H1 (cell line): ENCODE data around the gene LHFPL6. TPM values are rescaled to one million over a fixed set of nuclear protein-coding genes. Genes with fewer than 3 reads are reported as not detected.

ENCODE experiments used
- CTCF ChIA-PET: fragments of 300-600 bp; sonication (Branson Sonifier 250); formaldehyde crosslinking; loops from one replicate; lab custom pipeline; 2021; ENCODE audit not compliant: partially characterized antibody; lab: Charles Lee
- POLR2A ChIA-PET: fragments of 300-600 bp; sonication (Branson Sonifier 250); formaldehyde crosslinking; loops from one replicate; lab custom pipeline; 2021; ENCODE audit warnings: inconsistent platforms; ENCODE audit not compliant: partially characterized antibody; lab: Charles Lee
- DNase-seq, 2 experiments: peaks; one replicate each; pipeline versions ENCODE4 v3.0.0 to v3.0.0-alpha.2; 2010 to 2022; ENCODE audit warnings: low spot score in 2 of 2, low read depth in 1 of 2, mixed read lengths in 1 of 2
- FAIRE-seq: peaks from 2 replicates; lab custom pipeline; 2011; peaks lifted over from hg19 to GRCh38; lab: Jason Lieb, UNC
- H2AFZ ChIP-seq: 2 replicates; pipeline ENCODE4 v1.8.1; 2012; ENCODE audit warnings: low read length, inconsistent platforms
- H2AK5ac ChIP-seq: 2 replicates; pipeline ENCODE4 v1.6.1; 2013; ENCODE audit warnings: low read depth, low read length
- H2BK120ac ChIP-seq: replicated peaks from 2 replicates; pipeline ENCODE3; 2013; ENCODE audit warnings: low read depth, low read length, inconsistent platforms
- H2BK12ac ChIP-seq: 2 replicates; pipeline ENCODE4 v1.6.1; 2013; ENCODE audit warnings: low read depth, low read length
- H2BK15ac ChIP-seq: 2 replicates; pipeline ENCODE4 v1.6.1; 2013; ENCODE audit warnings: low read length
- H2BK20ac ChIP-seq: 2 replicates; pipeline ENCODE4 v1.6.1; 2013; ENCODE audit warnings: low read length
- H2BK5ac ChIP-seq: 2 replicates; pipeline ENCODE4 v1.6.1; 2013; ENCODE audit warnings: low read depth, low read length
- H3K14ac ChIP-seq: 2 replicates; pipeline ENCODE4 v1.6.1; 2013; ENCODE audit warnings: inconsistent platforms; ENCODE audit not compliant: insufficient read length
- H3K18ac ChIP-seq: 2 replicates; pipeline ENCODE4 v1.6.1; 2013; ENCODE audit warnings: low read length; ENCODE audit errors: extremely low read depth
- H3K23ac ChIP-seq: 2 replicates; pipeline ENCODE4 v1.6.1; 2013; ENCODE audit warnings: inconsistent platforms; ENCODE audit not compliant: insufficient read length
- H3K23me2 ChIP-seq: 2 replicates; pipeline ENCODE4 v1.6.1; 2013; ENCODE audit warnings: low read depth, low read length
- H3K27ac ChIP-seq: 2 replicates; pipeline ENCODE4 v1.6.1; 2011; ENCODE audit warnings: low read depth, low read length, inconsistent platforms
- H3K27me3 ChIP-seq, 4 experiments: replicated peaks in 1 of 4; 1 replicate in 1 of 4; 2 replicates in 3 of 4; pipeline versions ENCODE4 v1.6.1 to v1.8.1; 2011 to 2013; ENCODE audit warnings: low read length in 3 of 4, mild to moderate bottlenecking in 3 of 4, inconsistent platforms in 2 of 4, mixed read lengths in 2 of 4, moderate library complexity in 1 of 4; ENCODE audit not compliant: control insufficient read depth in 3 of 4, insufficient read depth in 3 of 4; ENCODE audit errors: extremely low read depth in 1 of 4
- H3K36me3 ChIP-seq, 4 experiments: 2 replicates each; pipeline versions ENCODE4 v1.6.1 to v1.8.1; 2011 to 2013; ENCODE audit warnings: mild to moderate bottlenecking in 4 of 4, low read length in 3 of 4, moderate library complexity in 2 of 4, control low read depth in 1 of 4, inconsistent platforms in 1 of 4; ENCODE audit not compliant: insufficient read depth in 4 of 4, control insufficient read depth in 2 of 4
- H3K4ac ChIP-seq: replicated peaks from 2 replicates; pipeline ENCODE3; 2013; ENCODE audit warnings: low read length, low read depth, mixed read lengths, inconsistent platforms; ENCODE audit not compliant: insufficient read length
- H3K4me1 ChIP-seq, 4 experiments: replicated peaks in 1 of 4; 1 replicate in 1 of 4; 2 replicates in 3 of 4; pipeline versions ENCODE4 v1.6.1 to v1.8.1; 2011 to 2013; ENCODE audit warnings: low read length in 3 of 4, inconsistent platforms in 2 of 4, mixed read lengths in 1 of 4; ENCODE audit not compliant: insufficient read depth in 4 of 4, control insufficient read depth in 3 of 4
- H3K4me2 ChIP-seq, 2 experiments: 2 replicates each; pipeline versions ENCODE4 v1.6.1 to v1.8.1; 2011 to 2013; ENCODE audit warnings: low read depth in 2 of 2, low read length in 2 of 2, control low read depth in 1 of 2, inconsistent platforms in 1 of 2, mild to moderate bottlenecking in 1 of 2; ENCODE audit not compliant: insufficient read depth in 1 of 2
- H3K4me3 ChIP-seq, 4 experiments: fragments of 200-600, 300-600 bp in 1 of 4; sonication (generic), shearing (Covaris generic), sonication (Bioruptor Twin) in 1 of 4; 2 replicates each; pipeline versions ENCODE4 v1.5.1 to v1.8.1; 2011 to 2016; ENCODE audit warnings: low read length in 4 of 4, low read depth in 3 of 4, control low read depth in 2 of 4, inconsistent platforms in 2 of 4, mild to moderate bottlenecking in 2 of 4, mixed read lengths in 1 of 4, moderate library complexity in 1 of 4; ENCODE audit not compliant: insufficient read depth in 2 of 4; ENCODE audit errors: extremely low read depth in 1 of 4
- H3K56ac ChIP-seq: replicated peaks from 2 replicates; pipeline ENCODE3; 2013; ENCODE audit warnings: low read depth, mild to moderate bottlenecking, mixed read lengths, low read length, inconsistent platforms; ENCODE audit not compliant: insufficient read length
- H3K79me1 ChIP-seq: 2 replicates; pipeline ENCODE4 v1.6.1; 2013; ENCODE audit warnings: low read depth, low read length, control low read depth
- H3K79me2 ChIP-seq, 2 experiments: 2 replicates each; pipeline versions ENCODE4 v1.6.1 to v1.8.1; 2012 to 2013; ENCODE audit warnings: low read length in 2 of 2, mild to moderate bottlenecking in 2 of 2, inconsistent platforms in 1 of 2; ENCODE audit not compliant: insufficient read depth in 2 of 2, control insufficient read depth in 1 of 2
- H3K9ac ChIP-seq, 4 experiments: replicated peaks in 1 of 4; 1 replicate in 1 of 4; 2 replicates in 3 of 4; pipeline versions ENCODE4 v1.6.1 to v1.8.1; 2011 to 2013; ENCODE audit warnings: low read depth in 3 of 4, low read length in 3 of 4, control low read depth in 2 of 4, mild to moderate bottlenecking in 2 of 4, moderate library complexity in 2 of 4, inconsistent platforms in 1 of 4; ENCODE audit errors: extremely low read depth in 1 of 4
- H3K9me3 ChIP-seq, 2 experiments: 2 replicates each; pipeline versions ENCODE4 v1.6.1 to v1.8.1; 2012 to 2013; ENCODE audit warnings: mild to moderate bottlenecking in 2 of 2, moderate library complexity in 2 of 2, control low read depth in 1 of 2, inconsistent platforms in 1 of 2, low read depth in 1 of 2, low read length in 1 of 2, mixed read lengths in 1 of 2; ENCODE audit not compliant: insufficient read depth in 2 of 2
- H4K20me1 ChIP-seq, 2 experiments: replicated peaks in 1 of 2; 2 replicates each; pipeline versions ENCODE3 to v1.8.1; 2011 to 2013; ENCODE audit warnings: inconsistent platforms in 2 of 2, low read length in 2 of 2, mild to moderate bottlenecking in 1 of 2; ENCODE audit not compliant: insufficient read depth in 2 of 2, control insufficient read depth in 1 of 2
- H4K5ac ChIP-seq: 2 replicates; pipeline ENCODE4 v1.6.1; 2013; ENCODE audit warnings: low read length, low read depth, mixed read lengths, inconsistent platforms; ENCODE audit not compliant: insufficient read length
- H4K8ac ChIP-seq: 2 replicates; pipeline ENCODE4 v1.8.0; 2013; ENCODE audit warnings: mild to moderate bottlenecking, moderate library complexity, low read length, inconsistent platforms; ENCODE audit not compliant: insufficient read depth; ENCODE audit errors: extremely low read depth
- H4K91ac ChIP-seq: replicated peaks from 2 replicates; pipeline ENCODE3; 2013; ENCODE audit warnings: low read length, mixed read lengths, inconsistent platforms; ENCODE audit not compliant: insufficient read length
- EZH2 ChIP-seq: fragments of 200-600 bp; sonication (generic); IDR thresholded peaks from 2 replicates; pipeline ENCODE4 v1.7.1; 2012; ENCODE audit warnings: low read depth, mild to moderate bottlenecking, moderate library complexity, low read length, inconsistent platforms; ENCODE audit not compliant: severe bottlenecking
- JUND ChIP-seq: IDR thresholded peaks from 2 replicates; pipeline ENCODE4 v1.6.1; 2011; ENCODE audit warnings: mild to moderate bottlenecking, improper control_type of control experiment, low read length
- POLR2AphosphoS5 ChIP-seq: IDR thresholded peaks from 2 replicates; pipeline ENCODE4 v1.6.1; 2011; ENCODE audit warnings: low read depth, low read length
- TBP ChIP-seq: IDR thresholded peaks from 2 replicates; pipeline ENCODE4 v1.6.1; 2011; ENCODE audit warnings: low read depth, low read length, improper control_type of control experiment
- TEAD4 ChIP-seq: IDR thresholded peaks from 2 replicates; pipeline ENCODE4 v1.6.1; 2012; ENCODE audit warnings: low read depth, low read length, inconsistent platforms, mixed read lengths
- YY1 ChIP-seq: IDR thresholded peaks from 2 replicates; pipeline ENCODE4 v1.6.1; 2011; ENCODE audit warnings: low read depth, mild to moderate bottlenecking, low read length
- WGBS, 2 experiments: shearing (Covaris generic) in 1 of 2; methylation state at CpG; one replicate each; pipeline versions ENCODE4 v1.1.6 to v1.1.7; 2013 to 2015; ENCODE audit warnings: low lambda C conversion rate in 2 of 2, mixed read lengths in 2 of 2, inconsistent platforms in 1 of 2, low coverage in 1 of 2, missing lambda C conversion rate in 1 of 2; ENCODE audit not compliant: insufficient replicate concordance in 2 of 2, insufficient coverage in 1 of 2, insufficient read length in 1 of 2; ENCODE audit errors: extremely low coverage in 1 of 2, missing lambda C conversion rate in 1 of 2; 5-methylcytosine and 5-hydroxymethylcytosine counted together
- polyA plus RNA-seq, 7 experiments: library from polyadenylated mRNA; depleted of rRNA in 3 of 7; stranded (reverse) in 5 of 7; unstranded in 2 of 7; fragments of >200 nt in 5 of 7; fragments of 200-250 nt in 2 of 7; gene quantifications; 1 replicate in 5 of 7; 2 replicates in 1 of 7; 4 replicates in 1 of 7; pipeline versions ENCODE4 v1.2.1 to v1.2.3, GENCODE V29; 2011 to 2013; ENCODE audit warnings: missing spikeins in 2 of 7, mixed read lengths in 2 of 7
- total RNA-seq: library from RNA; stranded (reverse); fragmentation: NEBNext Ultra II Directional; extraction: Animal tissue kit (Norgen Biotek cat#: 25700); gene quantifications from 2 replicates; pipeline ENCODE4 v1.2.1, GENCODE V29; 2021
- TF ChIP-seq, protein P1 (sequence below): IDR thresholded peaks from 2 replicates; pipeline ENCODE4 v1.6.1; 2012; ENCODE audit warnings: low read length, inconsistent platforms

The LHFPL6 gene
- total and polyA plus RNA-seq, 2 of the 8 experiments (the other 6 are each of a cell fraction or from before 2014, with no cell fraction given), result 7.6 to 17.0 TPM

DNA sequence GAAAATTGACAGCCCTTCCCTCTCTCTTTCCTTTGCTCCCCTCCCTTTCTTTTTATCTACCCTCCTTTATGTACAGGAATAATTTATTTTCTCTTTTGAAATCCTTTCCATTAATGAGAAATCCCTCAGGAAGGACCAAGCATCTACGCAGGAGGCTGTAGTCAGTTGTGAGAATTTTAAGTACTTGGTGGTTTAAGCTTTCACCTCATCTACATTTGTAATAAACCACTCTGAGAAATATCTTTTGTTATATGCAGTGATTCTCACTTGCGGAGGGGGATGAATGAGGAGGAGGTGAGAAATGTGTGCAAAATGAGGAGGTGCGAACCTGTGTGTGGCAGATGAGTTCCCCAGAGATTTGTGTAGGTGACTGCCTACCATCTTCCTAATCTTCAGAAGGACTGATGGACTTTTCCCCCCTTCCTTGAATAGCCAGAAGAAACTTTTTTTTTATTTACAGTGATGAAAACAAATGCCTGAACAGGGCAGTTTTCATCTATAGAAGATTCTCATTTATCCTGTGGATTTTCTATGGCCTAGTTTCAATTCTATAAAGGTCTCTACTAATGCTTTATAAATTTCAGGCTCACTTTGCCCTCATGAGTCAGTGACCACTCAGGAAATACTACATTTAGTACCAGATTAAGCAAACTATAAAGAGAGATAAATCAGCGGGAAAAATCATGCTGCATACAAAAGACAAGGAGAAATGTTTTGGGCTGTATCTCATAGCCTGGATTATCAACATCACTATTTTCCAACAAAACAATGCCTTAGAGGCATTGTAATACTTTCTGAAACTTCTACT, 118.3 kb downstream of the LHFPL6 start:
- no peak overlapping the region for H3K4me3 ChIP-seq
- H4K20me1 ChIP-seq, result no peaks in the 10 kb centered on the region
- H4K91ac ChIP-seq, result no peak overlapping the region
- TF ChIP-seq, protein P1, sequence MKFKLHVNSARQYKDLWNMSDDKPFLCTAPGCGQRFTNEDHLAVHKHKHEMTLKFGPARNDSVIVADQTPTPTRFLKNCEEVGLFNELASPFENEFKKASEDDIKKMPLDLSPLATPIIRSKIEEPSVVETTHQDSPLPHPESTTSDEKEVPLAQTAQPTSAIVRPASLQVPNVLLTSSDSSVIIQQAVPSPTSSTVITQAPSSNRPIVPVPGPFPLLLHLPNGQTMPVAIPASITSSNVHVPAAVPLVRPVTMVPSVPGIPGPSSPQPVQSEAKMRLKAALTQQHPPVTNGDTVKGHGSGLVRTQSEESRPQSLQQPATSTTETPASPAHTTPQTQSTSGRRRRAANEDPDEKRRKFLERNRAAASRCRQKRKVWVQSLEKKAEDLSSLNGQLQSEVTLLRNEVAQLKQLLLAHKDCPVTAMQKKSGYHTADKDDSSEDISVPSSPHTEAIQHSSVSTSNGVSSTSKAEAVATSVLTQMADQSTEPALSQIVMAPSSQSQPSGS, result no peak
- no peak for TF ChIP-seq YY1
- no peak for TF ChIP-seq POLR2AphosphoS5
- TF ChIP-seq TEAD4, result no peak
- TF ChIP-seq JUND, result no peak
- TF ChIP-seq EZH2, result no peak
- TF ChIP-seq TBP, result no peak
- H4K8ac ChIP-seq, result no peak overlapping the region
- no peak overlapping the region for H3K27ac ChIP-seq
- H3K14ac ChIP-seq, result no peak overlapping the region
- peak overlapping the region; percentile 87 for H3K4ac ChIP-seq
- H3K4me1 ChIP-seq, result peaks cover 7 to 20% (median 12%) of the 10 kb centered on the region in 4 experiments; a peak in 5 of 7 replicates
- H2BK120ac ChIP-seq, result peak overlapping the region; percentile 33
- 92% methylated on average over 4 of the region's 4 CpGs; no CpG with 5 or more reads in 1 of the 2 experiments for WGBS, 2 experiments
- no peak overlapping the region for H4K5ac ChIP-seq
- FAIRE-seq (no peak), DNase-seq (no peak)
- peak overlapping the region; percentile 64; the same call in 1 of the 2 replicates for H2BK12ac ChIP-seq
- POLR2A ChIA-PET, result no interaction called here
- no peaks in the 10 kb centered on the region for H3K27me3 ChIP-seq
- H3K23me2 ChIP-seq, result no peaks in the 10 kb centered on the region
- H3K79me2 ChIP-seq, result no peaks in the 10 kb centered on the region
- H3K18ac ChIP-seq, result no peak overlapping the region
- no peak overlapping the region for H2AFZ ChIP-seq
- no peak overlapping the region for H3K4me2 ChIP-seq
- H3K79me1 ChIP-seq, result no peaks in the 10 kb centered on the region
- H3K56ac ChIP-seq, result no peak overlapping the region
- H3K9me3 ChIP-seq, result no peaks in the 10 kb centered on the region
- no peak overlapping the region for H2BK5ac ChIP-seq
- no peaks in the 10 kb centered on the region for H3K36me3 ChIP-seq
- H2BK20ac ChIP-seq, result no peak overlapping the region
- CTCF ChIA-PET, result no interaction called here
- no peak overlapping the region for H2BK15ac ChIP-seq
- H3K9ac ChIP-seq, result no peak overlapping the region
- H3K23ac ChIP-seq, result no peak overlapping the region
- no peak overlapping the region for H2AK5ac ChIP-seq
